RWPE2 (cell line): ENCODE measurements around the gene RPL13A.

Experiments
- ATAC-seq: fragments of 200-7000 bp; cut with Tn5 transposase; 3 replicates; pipeline ENCODE4 v1.9.1; 2021; ENCODE audit warnings: low read depth
- DNase-seq: peaks from one replicate; pipeline ENCODE4 v3.0.0-alpha.2; 2020; ENCODE audit warnings: low spot score
- H3K27ac ChIP-seq: fragments of 450-650 bp; 2 replicates; pipeline ENCODE4 v1.5.1; 2017; ENCODE audit warnings: mild to moderate bottlenecking; ENCODE audit not compliant: poor library complexity, severe bottlenecking
- H3K27me3 ChIP-seq: fragments of 250-450 bp; sonication (Bioruptor Pico); 2 replicates; pipeline ENCODE4 v1.5.1; 2021; ENCODE audit warnings: mild to moderate bottlenecking, moderate library complexity; ENCODE audit not compliant: insufficient read depth, poor library complexity, severe bottlenecking
- H3K36me3 ChIP-seq: fragments of 250-450 bp; sonication (Bioruptor Pico); 2 replicates; pipeline ENCODE4 v1.5.1; 2020; ENCODE audit warnings: low read depth, mild to moderate bottlenecking, moderate library complexity
- H3K4me1 ChIP-seq: fragments of 250-450 bp; sonication (Bioruptor Pico); 2 replicates; pipeline ENCODE4 v1.5.1; 2021; ENCODE audit warnings: mild to moderate bottlenecking, moderate library complexity; ENCODE audit not compliant: insufficient read depth, poor library complexity, severe bottlenecking
- H3K4me3 ChIP-seq: fragments of 250-450 bp; sonication (Bioruptor Pico); 2 replicates; pipeline ENCODE4 v1.5.1; 2021; ENCODE audit warnings: mild to moderate bottlenecking, moderate library complexity; ENCODE audit not compliant: severe bottlenecking
- H3K9me3 ChIP-seq: fragments of 250-450 bp; sonication (Bioruptor Pico); 2 replicates; pipeline ENCODE4 v1.5.1; 2021; ENCODE audit warnings: mild to moderate bottlenecking, moderate library complexity; ENCODE audit not compliant: severe bottlenecking
- CTCF ChIP-seq: fragments of 450-650 bp; IDR thresholded peaks from one replicate; pipeline ENCODE4 v1.5.1; 2017; ENCODE audit warnings: mild to moderate bottlenecking, moderate library complexity; ENCODE audit not compliant: poor library complexity, severe bottlenecking

The RPL13A gene

GRCh38 chr19:49488863-49489537 lies 1.6 kb downstream of the RPL13A start:
- Histone ChIP-seq H3K27ac (peak overlapping the region; percentile 89), H3K36me3 (peaks cover 59% of the 10 kb centered on the region), H3K4me1 (no peaks in the 10 kb centered on the region), H3K9me3 (no peaks in the 10 kb centered on the region), H3K27me3 (no peaks in the 10 kb centered on the region), H3K4me3 (peak overlapping the region; percentile 77)
- TF ChIP-seq CTCF = no peak
- DNase-seq (no peak), ATAC-seq (no peak)

GRCh38 chr19:49489601-49490167 lies 2.3 kb downstream of the RPL13A start:
- Histone ChIP-seq H3K27me3 (no peaks in the 10 kb centered on the region), H3K9me3 (no peaks in the 10 kb centered on the region), H3K36me3 (peaks cover 59% of the 10 kb centered on the region), H3K4me1 (no peaks in the 10 kb centered on the region), H3K27ac (peak overlapping the region; percentile 89), H3K4me3 (peak overlapping the region; percentile 77)
- no peak for ATAC-seq
- TF ChIP-seq CTCF = peak; percentile 41
- no peak for DNase-seq

GRCh38 chr19:49490287-49491029 lies 3.0 kb downstream of the RPL13A start:
- H3K4me3 ChIP-seq = no peak overlapping the region

GRCh38 chr19:49491030-49491803 lies 3.8 kb downstream of the RPL13A start:
- H3K27me3 ChIP-seq = no peaks in the 10 kb centered on the region
- TF ChIP-seq CTCF = no peak
- H3K4me1 ChIP-seq = no peaks in the 10 kb centered on the region
- DNase-seq = no peak
- H3K4me3 ChIP-seq = no peak overlapping the region
- H3K9me3 ChIP-seq = no peaks in the 10 kb centered on the region
- H3K27ac ChIP-seq = peak overlapping the region; percentile 89
- ATAC-seq = no peak
- H3K36me3 ChIP-seq = peaks cover 59% of the 10 kb centered on the region

More at GRCh38 chr19:49490287-49491029, 3.0 kb downstream of the RPL13A start:
- TF ChIP-seq CTCF = no peak
- Histone ChIP-seq H3K4me1 (no peaks in the 10 kb centered on the region), H3K36me3 (peaks cover 59% of the 10 kb centered on the region), H3K27ac (peak overlapping the region; percentile 89), H3K9me3 (no peaks in the 10 kb centered on the region), H3K27me3 (no peaks in the 10 kb centered on the region)
- DNase-seq = no peak
- ATAC-seq = no peak
